Hypothalamus (tissue), 51 donors: ENCODE data around the gene VARS2.
"Not testable (repeated sequence)": the region's sequence is repeated elsewhere in the genome, so short reads cannot be mapped to it uniquely, and the experiment has no call there.

Source experiments
- DNase-seq, 51 donors: peaks; one replicate each; lab custom pipeline; 2025; lab: John Stamatoyannopoulos, UW

The VARS2 gene

DNA sequence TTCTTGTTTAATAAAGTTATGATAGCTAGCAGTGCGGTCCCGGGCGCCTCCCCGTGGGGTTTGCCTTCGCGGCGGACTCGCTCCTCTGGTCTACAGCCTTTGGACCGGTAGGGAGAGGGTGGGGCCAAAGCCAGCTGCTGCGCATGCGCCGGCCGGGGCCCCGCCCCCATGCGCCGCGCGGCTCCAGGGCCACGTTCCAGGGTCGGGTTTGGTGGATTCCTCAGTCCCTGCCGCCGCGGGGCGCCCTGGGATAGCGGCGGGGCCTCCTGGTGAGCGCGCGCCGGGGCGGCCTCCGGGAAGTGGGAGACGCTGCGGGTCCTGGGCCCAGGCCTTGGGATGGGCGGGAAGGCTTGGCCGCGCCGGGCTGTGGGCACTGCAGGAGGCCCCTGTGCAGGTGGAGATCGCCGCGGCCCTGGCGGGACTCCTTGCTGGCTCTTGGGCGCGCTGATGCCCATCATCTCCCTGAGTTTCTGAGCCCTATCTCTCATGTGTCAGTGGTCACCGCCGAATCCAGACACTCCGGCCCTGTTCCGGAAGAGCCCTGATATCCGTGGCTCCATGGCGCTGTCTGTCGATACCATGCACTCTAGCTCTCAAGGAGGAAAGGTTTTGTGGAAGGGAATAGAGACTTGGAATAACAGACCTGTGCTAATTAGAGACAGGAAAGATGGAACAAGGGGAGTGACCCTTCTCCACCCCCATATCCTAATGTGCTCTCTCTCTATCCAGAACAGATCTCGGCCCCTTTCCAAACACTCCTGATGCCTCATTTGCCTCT is at the start of gene VARS2:
VARS2 (plus strand) TSS at position 163 of the 778 bp plus-strand sequence; CDS start at position 762, 599 bp downstream.
- peak; percentile 56 to 97 (median 91) for DNase-seq

DNA sequence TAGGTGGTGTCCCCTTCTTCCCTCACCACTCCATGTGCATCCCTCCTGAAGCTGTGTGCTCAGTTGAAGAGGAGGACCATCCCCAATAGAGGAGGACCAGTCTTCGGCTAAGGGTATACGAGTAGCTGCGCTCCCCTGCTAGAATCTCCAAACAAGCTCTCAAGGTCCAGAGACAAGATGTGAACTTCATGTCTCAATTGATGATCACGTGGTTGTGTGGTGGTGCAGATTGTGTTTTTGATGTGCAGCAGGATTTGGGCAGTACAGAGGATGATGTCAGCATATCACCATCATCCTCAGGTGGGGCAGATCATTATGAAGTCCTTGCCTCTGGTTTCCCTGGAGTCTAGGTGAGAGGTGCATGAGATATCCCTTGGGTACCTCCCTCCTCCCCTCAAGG is 49.7 kb upstream of the VARS2 start:
- DNase-seq, result no peak

DNA sequence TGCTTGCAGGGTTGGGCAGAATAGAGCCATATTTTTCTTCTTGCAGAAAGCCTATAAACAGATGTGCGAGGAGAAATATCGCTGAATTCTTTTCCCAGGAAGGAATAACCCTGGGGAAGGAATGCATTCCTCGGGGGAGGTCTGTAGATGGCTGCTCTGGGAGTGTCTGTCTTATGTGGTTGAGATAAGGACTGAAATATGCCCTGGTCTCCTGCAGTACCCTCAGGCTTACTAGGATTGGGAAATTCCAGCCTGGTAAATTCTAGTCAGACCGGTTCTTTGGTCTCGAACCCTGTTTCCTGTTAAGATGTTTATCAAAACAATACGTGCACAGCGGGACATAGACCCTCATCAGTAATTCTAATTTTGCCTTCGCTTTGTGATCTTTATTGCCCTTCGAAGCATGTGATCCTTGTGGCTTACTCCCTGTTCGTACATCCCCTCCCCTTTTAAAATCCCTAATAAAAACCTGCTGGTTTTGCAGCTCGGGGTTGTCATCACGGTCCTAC is 44.7 kb upstream of the VARS2 start:
- DNase-seq, result not testable (repeated sequence)

DNA sequence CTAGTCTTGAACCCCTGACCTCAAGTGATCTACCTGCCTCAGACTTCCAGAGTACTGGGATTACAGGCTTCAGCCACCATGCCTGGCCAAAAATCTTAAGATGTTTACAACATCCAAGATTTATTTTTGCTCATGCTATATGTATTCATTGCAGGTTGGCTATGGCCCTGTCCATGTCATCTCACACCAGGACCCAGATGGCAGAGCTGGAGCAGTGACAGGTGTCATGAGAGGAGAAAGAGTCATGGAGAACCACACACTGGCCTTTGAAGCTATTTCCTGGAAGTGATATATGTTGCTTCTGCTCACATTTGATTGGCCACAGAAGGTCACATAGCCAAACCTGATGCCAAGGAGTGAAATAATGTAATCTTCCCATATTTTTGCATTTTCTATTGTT is 43.5 kb upstream of the VARS2 start:
- DNase-seq, result no peak

DNA sequence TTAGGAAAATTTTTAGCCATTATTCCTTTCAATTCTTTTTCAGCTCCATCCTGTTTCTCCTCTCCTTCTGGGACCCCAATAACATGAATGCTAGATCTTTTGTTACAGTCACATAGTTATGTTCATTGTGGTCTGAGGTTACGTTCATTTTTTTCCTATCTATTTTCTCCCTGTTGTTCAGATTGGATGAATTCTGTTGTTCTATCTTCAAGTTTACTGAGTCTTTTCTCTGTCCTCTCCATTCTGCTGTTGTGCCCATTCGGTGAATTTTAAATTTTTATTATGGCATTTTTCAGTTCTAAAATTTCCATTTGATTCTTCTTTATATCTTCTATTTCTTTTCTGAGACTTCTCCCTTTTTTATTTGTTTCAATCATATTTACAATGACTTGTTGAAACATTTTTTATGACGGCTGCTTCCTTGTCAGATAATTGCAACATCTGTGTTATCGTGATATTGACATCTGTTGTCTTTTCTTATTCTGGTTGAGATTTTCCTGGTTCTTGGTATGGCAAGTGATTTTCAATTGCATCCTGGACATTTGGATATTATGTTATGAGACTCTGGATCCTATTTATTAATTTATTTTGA is 42.4 kb upstream of the VARS2 start:
- DNase-seq, result no peak

DNA sequence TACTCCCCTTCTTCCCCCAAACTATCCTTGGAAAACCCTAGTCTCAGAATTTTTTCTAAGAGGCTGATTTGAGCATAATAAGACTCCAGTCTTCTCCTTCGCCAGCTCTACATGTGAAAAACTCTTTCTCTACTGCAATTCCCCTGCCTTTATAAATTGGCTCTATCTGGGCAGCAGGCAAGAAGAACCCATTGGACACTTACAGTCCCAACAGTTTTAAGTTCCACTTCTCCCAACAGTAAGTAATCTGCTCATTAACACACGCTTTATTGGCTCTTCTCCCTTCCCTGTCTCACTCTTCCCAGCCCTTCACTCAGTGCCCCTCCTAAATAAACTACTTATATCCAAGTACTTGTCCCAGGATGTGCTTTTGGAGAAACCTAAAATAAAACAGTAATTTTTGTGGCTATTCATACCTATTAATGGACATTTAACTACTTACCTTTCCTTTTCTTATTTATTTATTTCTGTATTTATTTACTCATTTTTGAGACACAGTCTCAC is 40.8 kb upstream of the VARS2 start:
- DNase-seq, result no peak

DNA sequence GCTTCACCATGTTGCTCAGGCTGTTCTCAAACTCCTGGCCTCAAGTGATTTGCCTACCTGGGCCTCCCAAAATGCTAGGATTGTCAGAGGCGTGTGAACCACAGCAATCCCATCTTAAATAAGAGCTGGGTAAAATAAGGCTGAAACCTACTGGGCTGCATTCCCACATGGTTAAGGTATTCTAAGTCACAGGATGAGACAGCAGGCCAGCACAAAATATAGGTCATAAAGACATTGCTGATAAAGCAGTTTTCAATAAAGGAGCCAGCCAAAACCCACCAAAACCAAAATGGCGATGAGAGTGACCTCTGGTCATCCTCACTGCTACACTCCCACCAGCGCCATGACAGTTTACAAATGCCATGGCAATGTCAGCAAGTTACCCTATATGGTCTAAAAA is 40.2 kb upstream of the VARS2 start:
- DNase-seq, result not testable (repeated sequence)

DNA sequence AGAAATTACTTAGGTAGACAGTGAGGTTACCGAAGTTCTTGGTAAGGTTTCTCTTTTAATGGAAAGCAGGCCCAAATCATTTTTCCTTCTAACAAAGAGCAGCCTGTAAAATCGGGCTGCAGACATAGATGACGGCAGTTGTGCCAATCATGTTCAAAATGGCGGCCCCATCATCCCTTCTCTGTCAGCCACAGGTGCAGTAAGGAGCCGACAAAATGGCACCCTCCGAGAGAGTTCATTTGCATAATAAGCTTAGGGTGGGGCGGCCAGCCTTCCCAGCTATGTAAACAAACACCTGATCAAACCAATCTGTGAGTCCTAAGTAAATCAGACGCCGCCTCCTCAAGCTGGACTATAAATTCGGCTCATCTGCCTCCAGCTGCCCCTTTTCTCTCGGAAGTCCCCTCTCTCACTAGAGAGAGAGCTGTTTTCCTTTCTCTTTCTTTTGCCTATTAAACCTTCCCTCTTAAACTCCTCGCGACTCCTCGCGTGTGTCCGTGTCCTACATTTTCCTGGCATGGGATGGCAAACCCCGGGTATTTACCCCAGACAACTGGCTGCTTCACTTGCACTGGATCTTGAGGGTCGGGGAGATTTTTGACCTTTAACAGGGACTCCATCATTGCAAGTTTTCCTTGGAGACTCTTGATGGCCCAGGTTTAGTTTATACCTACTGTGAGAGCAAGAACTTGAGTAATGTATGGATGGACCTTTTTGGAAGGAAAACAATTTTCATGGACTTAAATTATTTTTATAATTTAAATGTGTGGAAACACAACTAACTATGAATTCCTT is 38.6 kb upstream of the VARS2 start:
- peak in 2 of 51 donors; percentile 6 to 9 for DNase-seq

DNA sequence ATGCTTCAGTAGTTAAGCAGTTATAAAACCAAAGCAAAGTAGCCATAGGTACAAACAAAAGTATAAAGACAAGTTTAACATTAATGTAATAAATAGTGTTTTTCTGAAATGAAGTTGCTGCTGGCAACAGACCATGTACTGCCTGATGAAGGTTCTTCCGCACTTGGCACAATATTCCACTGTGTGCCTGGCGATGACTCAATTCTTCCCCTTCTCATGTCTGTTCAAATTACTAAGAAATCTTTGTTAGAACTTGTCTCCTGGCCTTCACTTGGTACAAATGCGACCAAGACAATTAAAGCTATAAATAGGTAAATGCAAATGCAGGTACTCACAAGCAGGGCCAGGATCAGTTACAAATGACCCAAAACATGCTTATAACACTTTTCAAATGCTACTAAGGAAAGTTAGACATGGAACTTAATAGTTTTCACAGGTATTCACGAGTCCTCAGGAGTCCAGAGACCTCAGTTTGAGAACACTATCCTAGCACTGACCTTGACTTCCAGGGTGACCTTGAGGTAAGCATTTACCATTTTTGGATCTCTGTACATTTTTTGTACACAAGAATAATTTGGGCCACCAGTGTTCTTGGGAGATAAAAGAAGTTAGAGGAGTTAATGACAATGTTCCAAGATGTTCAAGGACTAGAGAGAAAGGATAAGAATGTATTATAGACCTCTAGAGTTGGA is 37.9 kb upstream of the VARS2 start:
- peak in 3 of 51 donors; percentile 18 to 28 (median 20) for DNase-seq

DNA sequence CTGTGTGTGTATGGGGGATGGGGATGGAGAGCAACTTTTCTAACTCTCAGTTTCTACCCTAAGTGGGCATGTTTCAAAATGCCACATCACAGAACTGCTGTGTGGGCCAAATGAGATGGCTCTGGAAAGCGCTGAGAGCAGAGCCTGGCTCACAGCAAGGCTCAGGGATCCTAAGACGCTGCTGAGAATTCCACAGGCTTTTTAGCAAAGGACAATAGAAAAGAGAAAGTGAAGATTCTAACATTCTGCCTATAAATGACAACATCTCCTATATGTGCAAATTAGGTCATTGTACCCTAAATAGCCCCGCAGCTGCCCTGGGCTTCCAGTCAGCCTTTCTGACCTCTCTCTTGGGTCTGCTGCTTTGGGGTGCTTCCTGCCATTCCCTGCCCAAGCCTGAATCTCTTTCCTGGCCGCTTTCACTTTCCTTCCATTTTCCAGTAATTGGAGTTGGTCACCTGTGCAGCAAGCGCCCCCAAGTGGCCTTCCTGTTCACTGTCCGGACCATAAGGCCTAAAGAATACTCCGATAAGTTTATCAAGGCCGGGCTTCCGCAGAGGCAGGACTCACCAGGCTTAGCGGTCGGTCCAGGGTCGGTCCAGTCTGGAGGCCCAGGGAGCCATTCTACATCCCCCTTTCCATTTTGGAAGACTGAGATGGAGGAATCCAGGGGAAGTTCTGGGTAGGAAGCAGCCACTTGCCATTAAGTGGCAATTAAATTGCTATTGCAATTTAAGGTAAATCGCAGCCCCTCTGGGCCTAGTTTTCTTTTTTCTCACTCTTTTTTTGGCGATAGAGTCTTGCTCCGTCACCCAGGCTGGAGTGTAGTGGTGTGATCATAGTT is 36.4 kb upstream of the VARS2 start:
- peak in 50 of 51 donors; percentile 18 to 93 (median 72) for DNase-seq

DNA sequence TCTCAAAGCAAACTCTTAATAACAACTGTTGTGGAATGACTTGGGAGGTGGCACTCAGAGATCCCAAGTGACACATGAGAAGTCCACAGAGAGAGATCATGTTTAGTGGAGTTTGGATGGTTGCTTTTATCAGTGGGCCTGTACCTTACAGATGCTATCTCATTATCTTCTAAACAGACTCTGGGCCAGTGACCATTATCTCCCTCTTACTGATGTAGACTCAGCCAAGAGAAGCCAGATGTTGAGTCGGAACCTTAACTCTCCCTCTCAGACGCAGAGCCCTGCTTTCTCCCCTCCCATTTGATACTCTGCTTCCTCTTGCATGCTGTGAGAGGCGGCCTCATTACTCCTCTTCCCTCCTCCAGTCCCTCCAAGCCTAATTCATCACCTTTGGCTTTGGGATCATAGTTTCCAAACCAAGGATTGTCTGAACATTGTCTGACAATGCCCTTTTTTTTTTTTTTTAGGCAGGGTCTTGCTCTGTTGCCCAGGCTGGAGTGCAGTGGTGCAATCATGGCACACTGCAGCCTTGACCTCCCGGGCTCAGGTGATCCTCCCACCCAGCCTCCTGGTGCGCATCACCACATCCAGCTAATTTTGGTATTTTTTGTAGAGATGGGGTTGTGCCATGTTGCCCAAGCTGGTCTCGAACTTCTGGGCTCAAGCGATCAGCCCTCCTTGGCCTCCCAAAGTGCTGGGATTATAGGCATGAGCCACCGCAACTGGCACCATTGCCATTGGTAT is 34.2 kb upstream of the VARS2 start:
- DNase-seq, result no peak

DNA sequence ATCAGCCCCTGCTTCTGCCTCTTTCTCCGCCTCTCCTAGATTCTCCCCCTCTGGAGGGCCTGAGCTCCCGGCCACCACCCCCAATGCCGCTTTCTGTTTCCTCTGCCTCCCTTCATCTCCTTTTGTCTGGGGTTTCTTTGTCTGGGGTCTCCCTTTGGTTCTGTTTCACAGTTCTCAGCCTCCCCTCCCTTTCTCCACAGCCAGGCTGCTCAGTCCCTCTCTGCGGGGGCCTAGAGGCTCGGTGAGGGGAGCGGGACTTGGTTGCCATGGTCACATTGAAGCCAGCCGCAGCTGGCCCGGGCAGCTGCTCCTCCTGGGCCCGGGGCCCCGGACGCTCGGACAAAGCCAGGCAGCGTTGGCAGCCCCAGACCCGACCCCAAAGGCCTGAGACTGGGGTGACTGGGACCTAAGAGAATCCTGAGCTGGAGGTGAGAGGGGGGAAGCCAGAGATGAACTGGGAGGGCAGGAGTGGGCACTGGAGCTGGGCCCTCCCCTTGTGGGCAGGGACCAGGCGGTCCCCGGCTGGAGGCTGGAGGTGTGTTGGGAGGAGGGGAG is 33.3 kb upstream of the VARS2 start:
- peak in 44 of 51 donors; percentile 8 to 83 (median 64) for DNase-seq

DNA sequence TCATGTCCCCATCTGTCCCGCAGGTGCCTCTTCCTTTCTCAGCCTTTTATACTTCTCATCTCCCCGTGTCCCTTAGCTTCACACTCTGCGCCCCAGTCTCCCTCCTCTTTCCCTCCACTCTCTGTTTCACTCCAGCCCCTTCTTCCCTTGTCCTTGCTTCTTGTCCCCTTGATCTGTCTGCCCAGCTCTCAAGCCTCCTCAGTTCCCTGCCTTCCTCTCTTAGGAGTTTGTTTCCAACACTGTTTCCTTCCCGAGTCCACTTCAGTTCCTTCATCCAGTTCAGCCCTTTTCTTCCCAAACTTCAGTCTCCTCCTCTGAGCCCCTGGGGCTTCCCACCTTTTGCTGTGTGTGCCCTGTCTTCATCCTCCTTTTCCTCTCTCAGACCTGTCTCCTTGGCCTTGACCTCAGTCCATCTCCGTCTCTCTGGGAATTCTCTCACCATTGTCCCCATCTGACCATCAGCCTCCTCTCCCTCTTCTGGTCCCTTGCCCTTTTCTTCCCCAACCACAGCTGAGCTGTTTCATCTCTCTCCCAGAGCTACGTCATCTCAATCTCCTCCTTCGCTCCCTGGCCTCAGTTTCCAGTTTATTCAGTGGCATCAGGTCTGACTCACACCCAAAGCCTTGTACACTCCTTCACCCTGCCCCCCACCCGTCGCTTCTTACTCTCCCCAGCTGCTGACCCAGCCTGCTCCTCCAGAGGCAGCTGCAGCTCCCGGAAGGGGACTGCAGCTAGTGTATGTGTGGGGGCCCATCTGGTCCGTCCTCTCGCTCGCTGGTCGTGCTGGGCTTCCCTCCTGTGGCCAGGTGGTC is 32.4 kb upstream of the VARS2 start:
- peak in 36 of 51 donors; percentile 14 to 70 (median 38) for DNase-seq

DNA sequence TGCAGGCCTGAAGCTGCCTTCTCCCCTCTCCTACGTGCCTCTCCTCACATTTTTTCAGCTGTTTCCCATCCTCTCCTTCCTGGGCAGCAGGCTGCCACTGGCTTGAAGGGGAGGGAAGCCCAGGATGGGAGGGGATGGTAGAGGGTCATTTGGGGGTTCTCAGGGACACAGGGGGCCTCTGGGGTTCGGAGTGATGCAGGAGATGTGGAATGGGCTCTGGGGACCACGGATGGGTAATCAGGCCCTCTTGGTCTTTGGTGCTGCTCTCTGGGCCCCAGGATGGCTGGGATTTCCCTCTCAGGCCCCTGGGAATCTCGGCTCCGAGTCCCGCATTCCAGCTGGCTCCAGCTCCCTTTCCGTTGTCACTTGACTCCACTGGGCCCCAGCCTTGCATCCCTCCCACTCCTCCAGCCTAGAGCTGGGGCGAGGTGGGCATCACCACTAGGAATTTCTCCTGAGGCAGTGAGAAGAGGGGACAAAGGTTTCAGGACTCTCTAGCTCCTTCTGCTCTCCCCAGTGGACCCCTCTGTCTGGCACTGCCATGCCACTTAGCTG is 31.8 kb upstream of the VARS2 start:
- peak in 10 of 51 donors; percentile 17 to 59 (median 37) for DNase-seq

DNA sequence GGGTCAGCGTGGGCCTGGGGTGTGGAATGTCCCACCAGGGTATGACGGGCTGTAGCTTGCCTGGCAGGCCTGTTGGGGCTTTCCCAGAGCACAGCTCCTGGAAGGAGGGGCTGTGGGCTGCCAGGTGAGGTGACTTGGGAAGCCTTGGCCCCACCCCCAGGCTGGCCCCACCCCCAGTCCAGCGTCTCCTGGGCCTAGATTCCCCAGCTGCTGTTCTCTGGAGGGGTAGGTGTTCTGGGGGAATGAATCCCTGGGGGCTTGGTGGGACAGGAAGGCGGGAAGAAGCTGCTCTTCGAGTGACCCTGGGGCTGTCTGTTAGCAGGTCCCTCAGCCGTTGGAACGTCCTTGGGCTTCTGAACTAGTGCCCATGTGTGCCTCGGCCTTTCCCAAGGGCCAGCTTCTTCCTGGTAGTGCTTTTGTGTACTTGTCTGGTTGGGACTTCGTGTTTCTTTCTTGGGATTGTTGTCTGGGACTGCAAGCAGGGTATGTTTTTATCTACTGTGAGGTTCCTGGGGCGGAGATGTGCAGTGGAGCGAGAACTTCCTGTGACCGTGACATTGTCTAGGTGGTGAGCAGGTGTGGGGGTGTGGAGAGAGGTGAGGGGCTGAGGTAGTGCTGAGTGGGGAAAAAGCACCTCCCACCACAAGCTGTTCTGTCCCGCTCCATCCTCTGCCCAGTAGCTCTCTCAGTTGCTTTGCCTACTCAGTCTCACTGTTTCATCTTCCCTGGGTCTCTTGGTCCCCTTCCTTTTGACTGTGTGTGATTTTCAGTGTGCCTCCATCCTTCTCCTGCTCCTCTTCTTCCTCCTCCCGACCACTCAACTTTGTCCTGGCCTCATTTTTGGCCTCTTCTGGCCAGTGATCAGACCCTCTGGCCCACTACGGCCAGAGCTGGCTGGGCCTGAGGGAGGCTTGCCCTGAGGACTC is 31.0 kb upstream of the VARS2 start:
- peak in 11 of 51 donors; percentile 15 to 72 (median 45) for DNase-seq
